Dedifferentiated amniotic fluid mesenchymal stem cell (primary cell): Measurements from ENCODE around the gene UQCR11.

Experiments used
- DNase-seq: peaks from one replicate; pipeline ENCODE4 v3.0.0-alpha.2; 2016; ENCODE audit errors: extremely low spot score

The UQCR11 gene

DNA sequence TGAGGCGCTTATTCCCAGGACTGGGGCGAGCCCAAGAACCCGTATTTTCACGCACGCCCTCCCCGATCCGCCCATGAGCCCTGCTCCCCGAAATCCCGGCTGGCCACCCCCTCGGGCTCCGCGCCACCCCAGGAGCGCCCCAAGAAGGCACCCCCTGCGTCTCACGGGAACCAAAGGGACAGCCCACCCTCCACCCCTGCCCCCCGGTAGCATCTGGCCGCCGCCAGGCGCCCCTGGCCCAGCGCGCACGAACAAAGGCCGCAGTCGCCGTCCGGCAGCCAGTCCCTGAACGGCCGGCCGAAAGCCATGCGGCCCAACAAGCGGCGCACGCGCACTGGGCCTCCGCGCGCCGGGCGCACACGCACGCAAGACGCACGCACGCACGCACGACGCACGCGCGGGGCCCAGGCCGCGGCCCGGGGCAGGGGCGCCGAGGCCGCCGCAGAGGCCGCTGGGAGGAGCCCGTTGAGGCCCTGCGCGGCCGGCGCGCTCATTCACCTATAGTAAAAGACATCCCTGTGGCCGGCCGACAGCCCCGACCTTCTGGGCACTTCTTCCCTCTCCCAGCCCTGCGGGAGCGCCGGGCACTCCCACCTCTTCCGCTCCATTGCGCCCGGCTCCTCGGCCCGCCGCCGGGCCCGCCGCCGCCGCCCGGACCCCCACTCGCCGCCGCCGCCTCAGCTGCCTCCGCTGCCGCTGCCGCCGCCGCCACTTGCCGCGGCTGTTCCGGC, 13.1 kb downstream of the UQCR11 start:
- DNase-seq, result peak; percentile 83

DNA sequence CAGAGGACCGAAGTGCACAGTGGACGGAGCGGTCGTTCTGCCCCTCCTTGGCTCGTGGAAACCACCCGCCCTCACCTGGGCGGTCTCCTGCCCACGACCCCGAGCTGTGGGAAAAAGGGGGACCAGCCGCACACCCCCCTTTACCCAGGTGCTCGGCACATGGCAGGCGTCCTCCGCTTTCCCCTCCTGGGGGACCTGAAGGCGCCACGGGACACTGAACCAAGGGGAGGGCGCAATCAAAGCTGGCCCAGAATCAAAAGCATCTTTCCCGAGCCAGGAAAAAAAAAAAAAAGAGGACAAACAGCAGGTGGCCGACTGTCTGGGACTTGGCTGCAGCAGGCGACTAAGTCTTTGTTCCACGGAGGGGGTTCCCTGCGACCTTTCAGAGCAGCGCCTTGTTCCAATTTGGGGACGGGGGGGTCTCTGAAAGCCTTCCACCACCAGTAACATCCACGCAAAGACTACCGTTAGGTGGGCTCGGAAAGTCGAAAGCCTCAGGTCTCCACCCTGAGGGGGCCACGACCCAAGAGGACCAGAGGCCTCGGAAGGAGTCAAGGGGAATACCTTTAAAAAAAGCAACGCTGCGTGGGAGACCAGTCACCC, 13.7 kb downstream of the UQCR11 start:
- DNase-seq, result no peak

DNA sequence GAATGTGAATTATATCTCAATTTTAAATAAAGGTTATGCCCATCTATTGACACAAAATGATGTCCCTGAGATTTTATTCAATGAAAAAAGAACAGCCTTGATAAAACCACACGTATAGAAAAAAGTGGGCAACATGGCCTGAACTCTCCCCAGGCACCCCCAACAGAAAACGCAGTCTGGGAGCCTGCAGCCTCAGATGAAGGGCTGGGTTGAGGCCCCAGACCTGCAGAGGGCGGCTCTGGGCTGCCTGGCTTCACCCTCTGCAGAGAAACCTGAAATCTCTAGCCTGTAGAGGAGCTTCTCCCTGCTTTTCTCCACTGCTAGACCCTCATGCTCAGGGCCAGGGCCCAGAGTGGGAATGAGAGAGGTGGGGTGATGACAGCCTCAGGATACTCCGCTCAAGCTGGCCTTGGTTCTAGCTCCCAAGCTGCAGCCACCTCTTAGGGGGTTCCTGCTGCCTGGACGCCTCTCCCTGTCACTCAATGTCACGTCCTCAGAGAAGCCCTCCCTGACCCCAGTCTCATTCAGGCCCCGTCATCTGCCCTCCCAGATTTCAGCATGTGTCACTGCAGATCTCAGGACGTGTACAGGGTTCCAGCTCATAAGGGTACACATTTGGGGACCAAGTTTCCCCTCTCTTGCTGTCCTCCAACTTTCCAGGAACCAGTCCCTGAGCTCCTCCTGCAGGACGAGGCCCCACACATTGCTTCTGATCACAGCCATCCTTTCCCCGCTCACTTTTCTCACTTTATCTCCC, 14.4 kb downstream of the UQCR11 start:
- no peak for DNase-seq

DNA sequence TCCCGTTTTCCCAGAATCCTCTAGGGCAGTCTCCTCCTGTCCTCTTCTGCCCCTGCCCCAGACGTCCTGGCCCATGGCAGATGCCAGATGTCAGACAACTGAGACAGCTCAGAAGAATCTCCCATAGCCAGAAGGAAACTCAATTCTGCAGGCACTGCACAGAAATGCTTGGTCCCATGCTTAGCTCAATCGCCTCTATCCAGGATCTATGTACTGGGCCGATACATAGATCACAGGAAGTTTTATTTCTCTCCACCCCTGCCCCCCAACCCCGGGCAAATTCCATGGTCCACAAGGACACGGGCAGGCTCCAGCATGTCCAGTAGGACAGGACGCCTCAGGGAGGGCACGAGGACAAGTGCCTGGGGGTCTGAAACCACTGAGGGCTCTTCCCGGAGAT, 17.4 kb downstream of the UQCR11 start:
- no peak for DNase-seq

DNA sequence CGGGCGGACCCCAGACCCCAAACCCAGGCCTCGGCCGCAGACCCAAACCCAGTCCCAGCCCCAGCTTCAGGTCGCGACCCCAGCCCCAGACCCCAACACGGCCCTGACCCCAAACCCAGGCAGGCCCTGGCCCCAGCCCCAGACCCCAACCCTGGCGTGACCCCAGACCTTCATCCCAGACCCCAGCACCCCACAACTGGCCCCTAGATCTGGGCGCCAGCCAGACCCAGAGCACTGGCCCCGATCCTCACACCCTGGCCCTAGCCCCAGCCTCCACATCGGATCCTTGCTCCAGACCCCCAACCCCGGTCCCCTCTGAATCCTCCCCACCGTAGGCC, 20.1 kb downstream of the UQCR11 start:
- DNase-seq, result no peak

DNA sequence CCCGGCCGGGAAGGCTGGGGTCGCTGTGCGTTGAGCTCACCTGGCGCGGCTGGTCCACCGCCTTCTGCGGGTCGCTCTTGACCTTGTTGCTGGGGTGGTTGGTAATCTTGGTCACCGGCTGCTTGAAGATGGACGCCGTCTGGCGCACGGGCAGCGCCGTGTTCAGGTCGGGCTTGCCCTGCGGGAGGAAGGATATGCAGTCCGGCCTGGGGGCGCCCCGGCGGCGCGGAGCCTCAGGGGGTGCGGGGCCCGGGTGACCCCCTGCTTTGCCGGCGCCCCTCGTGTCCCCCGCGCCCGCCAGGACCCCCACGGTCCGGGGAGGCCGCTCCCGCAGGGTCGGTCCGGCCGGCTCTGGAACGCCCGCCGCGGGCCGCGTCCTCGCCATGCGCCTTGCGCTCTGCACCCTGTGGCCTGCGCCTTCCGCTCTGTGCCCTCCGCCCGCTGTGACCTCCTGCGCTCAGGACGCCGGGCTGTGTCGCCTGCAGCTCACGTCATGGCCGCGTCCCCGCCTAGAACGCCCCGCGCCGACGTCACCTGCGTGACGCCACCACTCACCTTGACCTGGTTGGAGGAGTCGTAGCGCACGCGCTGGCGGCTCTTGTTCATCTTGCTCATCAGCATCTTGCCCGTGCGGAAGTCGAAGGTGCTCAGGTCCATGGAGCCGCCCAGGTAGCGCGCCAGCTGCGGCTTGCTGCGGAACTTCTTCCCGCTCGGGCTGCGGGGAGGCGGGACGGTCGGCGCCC, 20.6 kb downstream of the UQCR11 start:
- no peak for DNase-seq

DNA sequence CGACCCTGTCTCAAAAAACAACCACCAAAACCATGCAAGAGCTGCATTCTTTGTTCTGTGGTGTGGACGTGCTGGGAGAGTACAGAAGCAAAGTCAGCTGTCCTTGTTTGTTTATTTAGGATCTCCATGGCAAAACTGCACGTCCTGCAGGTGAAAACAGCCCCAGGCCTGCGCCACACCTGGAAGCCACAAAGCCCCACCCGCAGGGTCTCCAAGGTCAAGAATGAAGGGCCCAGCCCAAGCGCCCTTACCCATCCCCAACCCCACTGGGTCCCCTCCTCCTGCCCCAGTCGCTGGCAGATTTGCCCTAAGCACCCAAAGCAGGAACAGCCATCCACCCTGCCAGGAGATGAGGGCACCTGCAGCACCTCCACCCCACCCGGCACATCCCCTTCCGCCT, 23.1 kb downstream of the UQCR11 start:
- no peak for DNase-seq

DNA sequence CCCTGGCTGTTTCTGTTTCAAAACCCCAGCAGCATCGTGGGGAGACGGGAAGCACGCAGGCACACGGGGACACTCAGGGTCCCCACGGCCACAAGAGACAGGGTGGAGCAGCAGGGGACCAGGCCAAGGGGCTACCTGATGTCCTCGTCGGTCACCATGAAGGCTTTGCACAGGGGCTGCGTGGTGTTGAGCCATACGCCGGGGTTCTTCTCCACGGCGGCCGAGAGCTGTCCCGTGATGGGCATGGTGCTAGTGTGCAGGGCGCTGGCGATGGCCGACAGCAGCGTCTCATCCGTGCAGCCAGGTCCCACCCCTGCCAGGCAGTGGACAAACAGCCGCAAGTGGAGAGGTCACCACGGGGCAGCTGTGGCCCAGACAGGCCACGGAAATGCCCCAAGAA, 24.3 kb downstream of the UQCR11 start:
- no peak for DNase-seq

DNA sequence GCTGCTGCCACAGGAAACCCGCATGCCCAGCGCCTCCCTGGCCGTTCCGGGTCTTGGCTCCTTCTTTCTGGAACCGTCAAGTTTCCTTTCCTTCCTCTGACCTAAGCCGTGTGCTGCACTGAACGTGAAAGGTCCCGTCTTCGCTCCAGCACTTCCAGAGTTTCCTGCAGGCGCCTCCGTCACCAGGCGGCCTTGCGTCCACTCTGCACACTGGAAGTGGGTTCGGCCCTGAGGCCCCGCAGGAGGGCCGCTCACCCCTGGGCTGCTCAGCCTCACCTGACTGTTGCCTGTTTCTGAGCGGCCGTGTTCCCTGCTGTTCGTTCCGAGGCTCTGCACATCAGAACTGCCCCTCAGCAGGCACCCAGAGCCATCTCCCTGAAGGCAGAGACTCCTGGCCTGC, 24.9 kb downstream of the UQCR11 start:
- DNase-seq, result no peak

DNA sequence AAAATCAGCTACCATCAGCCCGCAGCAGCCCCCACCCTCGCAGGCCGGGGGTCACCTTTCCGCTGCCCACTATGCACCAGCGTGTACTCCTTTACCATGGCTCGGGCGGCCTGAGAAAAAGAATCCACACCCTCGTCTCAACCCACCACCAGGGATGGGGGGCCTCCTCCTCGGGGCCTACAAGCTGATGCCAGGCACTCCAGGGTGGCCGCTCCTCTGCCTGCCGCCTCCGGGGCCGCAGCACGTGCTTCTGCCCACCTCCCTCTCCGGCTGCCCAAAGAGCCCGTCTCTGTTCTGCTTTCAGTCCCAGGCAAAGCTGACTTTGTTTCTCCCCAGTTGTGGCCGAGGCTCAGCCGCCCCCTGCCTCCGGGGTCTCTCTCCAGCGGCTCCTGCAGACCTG, 26.0 kb downstream of the UQCR11 start:
- no peak for DNase-seq

DNA sequence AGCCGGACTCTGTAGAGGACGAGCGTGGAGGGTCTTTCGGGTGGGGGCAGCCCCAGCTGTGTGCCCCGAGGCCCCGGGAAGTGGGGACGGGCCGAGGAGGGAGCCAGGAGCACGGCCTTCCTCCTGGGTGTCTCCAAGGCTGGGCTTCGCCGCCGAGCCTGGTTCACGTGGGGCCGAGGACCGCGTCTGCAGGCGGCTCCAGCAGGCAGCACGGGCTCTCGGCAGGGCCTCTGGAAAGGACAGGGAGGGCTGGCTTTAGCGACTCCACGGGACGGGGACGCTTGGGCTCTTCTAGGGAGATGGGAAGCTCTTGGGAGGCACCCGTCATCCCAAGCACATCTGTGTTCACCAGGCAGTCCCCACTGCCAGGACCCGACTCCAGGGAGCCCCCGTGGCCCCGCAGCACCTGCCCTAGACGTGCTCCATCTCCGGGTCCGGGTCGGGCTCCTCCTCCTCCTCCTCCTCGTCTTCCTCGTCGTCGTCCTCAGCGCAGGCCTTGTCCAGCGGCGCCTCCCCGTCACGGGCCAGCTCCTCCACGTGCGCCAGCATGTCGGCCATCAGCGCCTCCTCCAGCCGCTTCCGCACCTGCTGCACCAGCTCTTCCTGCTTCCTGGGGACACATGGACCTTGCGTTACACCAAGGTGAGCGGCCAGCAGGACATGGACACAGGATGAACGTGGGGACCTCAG, 27.2 kb downstream of the UQCR11 start:
- DNase-seq, result no peak

DNA sequence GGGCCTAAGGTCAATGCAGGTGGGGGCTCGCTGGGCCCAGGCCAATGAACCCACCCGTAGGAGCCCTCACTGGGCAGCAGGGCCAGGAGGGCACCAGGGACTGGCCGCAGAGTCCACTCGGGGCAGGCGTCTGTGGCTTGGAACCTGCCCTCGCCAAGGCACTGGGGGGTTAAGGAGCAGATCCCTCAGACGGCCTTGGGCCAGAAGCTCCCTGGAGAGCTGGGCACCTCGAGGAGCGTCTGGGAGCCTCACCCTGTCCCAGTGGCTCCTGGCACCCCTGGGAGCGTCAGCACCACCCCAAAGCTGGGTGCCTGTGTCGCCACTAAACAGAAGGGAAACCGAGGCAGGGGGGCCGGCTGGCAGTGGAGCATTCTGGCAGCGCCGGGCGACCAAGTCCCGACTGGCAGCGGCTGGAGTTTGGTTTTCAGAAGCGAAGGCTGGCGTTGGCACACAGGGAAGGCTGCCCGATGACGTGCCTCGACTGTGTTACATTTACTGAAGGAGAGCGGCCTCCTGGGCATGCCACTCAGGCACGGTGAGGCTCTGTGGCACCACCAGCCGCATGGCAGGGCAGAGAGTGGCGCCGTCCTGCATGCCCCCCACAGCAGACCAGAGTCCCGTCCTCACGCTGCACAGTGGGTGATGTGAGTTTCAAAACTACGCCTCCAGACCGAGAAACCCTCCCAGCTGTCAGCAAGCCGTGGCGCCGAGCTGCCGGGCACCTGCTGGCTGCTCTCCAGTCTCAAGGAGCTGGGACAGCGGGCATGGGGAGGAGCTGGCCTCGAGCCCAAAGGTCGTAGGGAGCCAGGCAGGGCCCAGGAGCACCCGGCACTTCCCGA, 28.0 kb downstream of the UQCR11 start:
- DNase-seq, result no peak

DNA sequence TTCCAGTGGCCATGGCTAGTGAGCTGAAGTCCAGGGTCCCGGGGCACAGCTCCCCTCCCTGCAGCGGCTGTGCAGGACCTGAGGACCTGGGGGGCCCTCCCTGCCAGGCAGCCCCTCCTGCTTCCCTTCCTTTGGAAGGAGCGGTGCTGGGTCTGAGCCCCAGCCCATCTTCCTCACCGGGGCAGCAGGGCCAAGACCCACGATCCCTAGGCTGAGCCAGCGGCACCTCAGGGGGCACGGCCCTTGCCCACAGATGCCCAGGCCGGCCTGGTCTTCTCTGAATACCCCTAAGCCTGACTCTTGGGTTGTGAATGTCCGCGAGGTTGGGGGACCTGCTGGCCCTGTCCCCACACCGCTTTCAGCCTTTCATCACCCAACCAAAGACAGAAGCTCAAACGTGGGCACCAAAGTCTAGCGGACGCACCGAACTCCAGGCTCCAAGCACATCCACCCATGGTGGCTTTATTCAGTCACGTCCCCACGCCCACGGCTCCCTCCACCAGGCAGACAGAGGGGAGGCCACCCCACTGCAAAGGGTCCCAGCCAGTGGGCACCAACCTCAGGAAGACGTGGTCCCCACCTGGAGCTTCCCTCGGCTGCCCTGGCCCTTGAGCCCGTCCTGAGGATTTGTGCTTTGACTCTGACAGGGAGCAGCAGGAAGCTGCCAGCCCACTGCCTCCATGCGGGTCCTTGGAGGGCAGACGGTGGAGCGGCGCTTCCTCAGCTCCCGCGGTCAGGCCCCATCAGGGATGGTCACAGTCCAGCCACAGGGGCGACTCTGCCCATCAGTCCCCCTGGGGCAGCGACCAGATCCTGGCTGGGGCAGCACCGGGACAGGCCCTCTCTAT, 28.8 kb downstream of the UQCR11 start:
- no peak for DNase-seq

DNA sequence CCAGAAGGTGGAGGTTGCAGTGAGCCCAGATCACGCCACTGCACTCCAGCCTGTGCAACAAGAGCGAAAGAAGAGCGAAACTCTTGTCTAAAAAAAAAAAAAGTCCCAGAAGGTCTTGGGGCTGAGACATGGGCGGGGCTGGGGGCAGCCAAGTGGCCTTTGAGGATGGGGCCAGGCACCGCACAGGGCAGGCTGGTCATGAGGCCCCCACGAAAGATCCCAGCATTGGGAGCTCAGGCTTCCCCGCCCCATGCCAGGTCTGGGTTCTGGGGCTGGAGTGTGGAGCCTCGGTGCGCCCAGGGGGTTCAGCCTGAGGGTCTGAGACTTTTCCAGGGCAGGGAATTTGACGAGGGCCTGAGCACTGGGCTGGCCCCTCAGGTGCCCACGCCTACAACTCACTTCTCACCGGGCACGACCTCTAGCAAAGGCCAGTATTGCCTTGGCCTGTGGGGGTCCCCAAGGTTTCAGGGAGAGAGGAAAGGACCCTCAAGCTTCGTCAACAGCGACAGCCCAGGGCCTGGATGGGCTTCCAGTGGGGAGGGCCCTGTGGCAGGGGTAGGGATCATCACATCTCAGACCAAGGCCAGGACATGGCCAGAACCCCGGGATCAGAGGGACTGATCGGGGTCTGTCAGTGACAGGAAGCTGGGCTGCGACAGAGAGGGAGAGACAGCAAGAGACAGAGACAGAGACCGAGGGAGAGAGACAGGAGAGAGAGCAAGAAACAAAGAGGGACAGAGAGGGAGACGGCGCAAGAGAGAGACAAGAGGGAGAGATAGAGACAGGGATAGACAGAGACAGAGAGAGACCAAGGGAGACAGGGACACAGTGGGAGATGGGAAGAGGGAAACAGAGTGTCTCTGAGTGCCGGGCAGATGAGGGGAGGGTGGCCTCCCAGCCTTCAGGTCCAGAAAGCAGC, 29.7 kb downstream of the UQCR11 start:
- no peak for DNase-seq

DNA sequence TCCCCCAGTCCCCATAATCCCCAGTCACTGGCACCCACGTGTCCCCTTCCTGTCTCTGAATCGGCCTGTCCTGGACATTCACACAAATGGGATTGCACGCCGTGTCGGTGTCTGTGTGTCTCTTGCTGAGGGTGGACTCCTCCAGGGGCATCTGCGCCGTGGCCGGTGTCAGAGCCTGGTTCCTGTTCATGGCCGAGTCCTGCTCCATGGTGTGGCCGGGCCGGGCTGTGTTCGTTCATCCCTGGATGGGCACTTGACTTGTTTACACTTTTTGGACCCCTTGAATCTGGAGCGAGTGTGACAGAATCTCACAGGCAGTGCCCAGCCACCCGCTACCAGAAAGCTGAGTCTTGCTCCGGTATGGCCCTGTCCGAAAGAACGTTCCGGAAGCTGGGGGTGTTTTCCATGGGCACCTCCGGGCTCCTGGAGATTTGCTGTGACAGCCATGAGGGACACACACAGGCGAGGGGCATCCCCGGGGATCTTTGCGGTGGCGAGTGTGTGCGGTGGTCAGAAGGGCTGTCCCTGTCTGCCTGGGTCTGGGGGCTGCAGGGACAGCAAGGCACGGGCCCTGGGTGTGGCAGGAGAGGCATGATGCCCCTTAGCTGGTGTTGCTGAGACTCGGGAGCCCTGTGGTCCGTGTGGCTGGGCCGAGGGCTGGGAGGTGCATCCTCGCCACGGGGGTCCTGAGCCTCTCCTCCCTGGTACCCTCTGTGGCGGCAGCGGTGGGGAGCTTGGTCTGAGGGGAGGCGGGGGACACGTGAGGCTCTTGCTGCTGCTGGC, 30.7 kb downstream of the UQCR11 start:
- no peak for DNase-seq

DNA sequence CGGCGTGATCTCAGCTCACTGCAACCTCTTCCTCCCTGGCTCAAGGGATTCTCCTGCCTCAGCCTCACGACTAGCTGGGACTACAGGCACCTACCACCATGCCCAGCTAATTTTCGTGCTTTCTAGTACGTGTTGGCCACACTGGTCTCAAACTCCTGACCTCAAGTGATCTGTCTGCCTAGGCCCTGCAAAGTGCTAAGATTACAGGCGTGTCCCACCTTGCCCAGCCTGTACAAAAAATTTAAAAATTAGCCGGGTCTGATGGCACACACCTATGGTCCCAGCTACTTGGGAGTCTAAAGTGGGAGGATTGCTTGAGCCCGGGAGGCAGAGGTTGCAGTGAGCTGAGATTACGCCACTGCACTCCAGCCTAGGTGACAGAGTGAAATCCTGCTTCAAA, 32.5 kb downstream of the UQCR11 start:
- no peak for DNase-seq

DNA sequence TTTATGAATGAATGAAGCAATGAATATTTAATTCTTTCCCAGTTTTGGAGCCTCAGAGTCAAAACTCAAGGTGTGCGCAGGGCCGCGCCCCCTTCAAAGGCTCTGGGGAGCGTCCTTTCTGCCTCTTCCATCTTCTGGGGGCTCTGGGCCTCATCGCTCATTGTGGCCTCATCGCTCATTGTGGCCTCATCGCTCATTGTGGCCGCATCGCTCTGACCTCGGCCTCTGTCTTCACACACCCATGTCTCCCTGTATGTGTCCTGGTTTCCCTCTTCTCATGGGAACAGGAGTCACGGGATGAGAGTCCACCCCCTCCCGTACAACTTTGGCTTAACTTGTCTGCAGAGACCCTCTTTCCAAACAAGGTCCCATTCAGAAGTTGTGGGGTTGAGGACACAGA, 33.9 kb downstream of the UQCR11 start:
- DNase-seq, result no peak

DNA sequence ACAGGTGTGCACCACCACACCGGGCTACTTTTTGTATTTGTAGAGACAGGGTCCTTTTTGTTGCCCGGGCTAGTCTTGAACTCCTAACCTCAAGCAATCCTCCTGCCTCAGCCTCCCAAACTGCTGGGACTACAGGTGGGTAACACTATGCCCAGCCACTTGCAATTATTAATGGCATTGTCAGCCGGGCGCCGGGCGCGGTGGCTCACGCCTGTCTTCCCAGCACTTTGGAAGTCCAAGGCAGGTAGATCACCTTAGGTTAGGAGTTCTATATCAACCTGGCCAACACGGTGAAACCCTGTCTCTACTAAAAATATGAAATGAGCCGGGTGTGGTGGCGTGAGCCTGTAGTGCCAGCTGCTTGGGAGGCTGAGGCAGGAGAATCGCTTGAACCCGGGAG, 34.4 kb downstream of the UQCR11 start:
- no peak for DNase-seq
